Measurements from ENCODE around the gene ABCB10. TPM values are rescaled to one million over a fixed set of nuclear protein-coding genes. Genes with fewer than 3 reads are reported as not detected.

Gene ABCB10
- polyA plus RNA-seq, 1 experiment: 12.7 TPM

DNA sequence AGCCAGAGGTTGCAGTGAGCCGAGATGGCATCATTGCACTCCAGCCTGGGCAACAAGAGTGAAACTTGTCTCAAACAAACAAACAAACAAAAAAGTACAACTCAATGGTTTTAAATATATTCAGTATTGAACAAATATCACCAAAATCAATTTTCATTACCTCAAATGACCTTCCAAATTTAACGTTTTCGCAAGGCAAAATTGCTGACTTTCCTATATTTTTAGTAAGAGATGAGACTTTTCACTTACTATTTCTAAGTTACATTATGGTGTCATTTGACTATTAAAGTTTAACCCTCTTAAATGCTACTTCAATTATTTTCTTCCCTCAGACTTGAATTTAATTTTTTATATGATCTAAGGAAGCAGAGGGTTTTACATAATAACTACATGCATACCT, 23.0 kb upstream of the ABCB10 start:
- ChIA-PET CTCF (no interaction called here), POLR2A (no interaction called here)
- DNase-seq (ENCODE audit: low read depth): no peak
- Histone ChIP-seq H3K36me3 (ENCODE audit: control insufficient read depth, insufficient read depth, low read length) (no peaks in the 10 kb centered on the region), H3K4me3 (ENCODE audit: low read depth, low read length) (no peak overlapping the region), H3K27me3 (ENCODE audit: control insufficient read depth, insufficient read depth, low read length) (no peaks in the 10 kb centered on the region)
- TF ChIP-seq, protein P1, sequence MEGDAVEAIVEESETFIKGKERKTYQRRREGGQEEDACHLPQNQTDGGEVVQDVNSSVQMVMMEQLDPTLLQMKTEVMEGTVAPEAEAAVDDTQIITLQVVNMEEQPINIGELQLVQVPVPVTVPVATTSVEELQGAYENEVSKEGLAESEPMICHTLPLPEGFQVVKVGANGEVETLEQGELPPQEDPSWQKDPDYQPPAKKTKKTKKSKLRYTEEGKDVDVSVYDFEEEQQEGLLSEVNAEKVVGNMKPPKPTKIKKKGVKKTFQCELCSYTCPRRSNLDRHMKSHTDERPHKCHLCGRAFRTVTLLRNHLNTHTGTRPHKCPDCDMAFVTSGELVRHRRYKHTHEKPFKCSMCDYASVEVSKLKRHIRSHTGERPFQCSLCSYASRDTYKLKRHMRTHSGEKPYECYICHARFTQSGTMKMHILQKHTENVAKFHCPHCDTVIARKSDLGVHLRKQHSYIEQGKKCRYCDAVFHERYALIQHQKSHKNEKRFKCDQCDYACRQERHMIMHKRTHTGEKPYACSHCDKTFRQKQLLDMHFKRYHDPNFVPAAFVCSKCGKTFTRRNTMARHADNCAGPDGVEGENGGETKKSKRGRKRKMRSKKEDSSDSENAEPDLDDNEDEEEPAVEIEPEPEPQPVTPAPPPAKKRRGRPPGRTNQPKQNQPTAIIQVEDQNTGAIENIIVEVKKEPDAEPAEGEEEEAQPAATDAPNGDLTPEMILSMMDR (IDR thresholded peaks at IDR 0.05; ENCODE audit: insufficient read depth, low read depth, low read length): no peak

DNA sequence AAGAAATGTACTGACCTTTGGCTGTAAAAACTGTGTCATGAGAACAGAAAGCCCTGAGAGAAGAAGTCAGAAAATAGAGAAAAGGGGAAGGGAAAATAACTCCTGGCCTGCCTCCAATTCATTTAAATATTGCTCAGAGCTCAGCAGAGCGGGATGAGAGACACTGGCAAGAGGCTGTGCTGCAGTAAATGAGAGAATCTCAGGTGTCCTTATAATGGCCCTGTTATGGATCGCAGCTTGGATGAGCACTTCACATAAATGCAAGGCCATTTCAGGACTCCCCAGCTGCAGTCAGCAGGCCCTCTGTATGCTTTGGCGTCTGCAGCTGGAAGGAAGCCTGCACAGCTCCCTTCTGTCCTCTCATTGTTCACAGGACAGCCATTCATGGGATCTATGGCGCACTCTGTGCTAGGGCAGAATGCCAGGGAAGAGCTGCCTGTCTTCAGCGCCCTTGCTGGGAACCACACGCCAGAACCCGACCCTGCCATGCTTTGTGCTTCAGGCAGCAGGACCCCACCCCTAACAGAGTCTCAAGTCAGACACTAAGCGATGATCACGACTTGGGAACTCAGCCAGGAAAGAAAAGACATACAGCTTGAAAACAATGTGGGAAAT, 20.7 kb upstream of the ABCB10 start:
- no peak overlapping the region for H3K4me3 ChIP-seq (ENCODE audit: low read depth, low read length)
- TF ChIP-seq, protein P1 (IDR thresholded peaks at IDR 0.05; ENCODE audit: insufficient read depth, low read depth, low read length): no peak
- ChIA-PET CTCF (interaction anchor here (0.7 to 1.3 kb wide), 4 partner anchors 20 to 65 kb away, joined by 3 to 4 read pairs (median 3); no protein-coding TSS in a partner anchor), POLR2A (no interaction called here)
- DNase-seq (ENCODE audit: low read depth): no peak
- H3K27me3 ChIP-seq (ENCODE audit: control insufficient read depth, insufficient read depth, low read length): no peaks in the 10 kb centered on the region
- no peaks in the 10 kb centered on the region for H3K36me3 ChIP-seq (ENCODE audit: control insufficient read depth, insufficient read depth, low read length)

DNA sequence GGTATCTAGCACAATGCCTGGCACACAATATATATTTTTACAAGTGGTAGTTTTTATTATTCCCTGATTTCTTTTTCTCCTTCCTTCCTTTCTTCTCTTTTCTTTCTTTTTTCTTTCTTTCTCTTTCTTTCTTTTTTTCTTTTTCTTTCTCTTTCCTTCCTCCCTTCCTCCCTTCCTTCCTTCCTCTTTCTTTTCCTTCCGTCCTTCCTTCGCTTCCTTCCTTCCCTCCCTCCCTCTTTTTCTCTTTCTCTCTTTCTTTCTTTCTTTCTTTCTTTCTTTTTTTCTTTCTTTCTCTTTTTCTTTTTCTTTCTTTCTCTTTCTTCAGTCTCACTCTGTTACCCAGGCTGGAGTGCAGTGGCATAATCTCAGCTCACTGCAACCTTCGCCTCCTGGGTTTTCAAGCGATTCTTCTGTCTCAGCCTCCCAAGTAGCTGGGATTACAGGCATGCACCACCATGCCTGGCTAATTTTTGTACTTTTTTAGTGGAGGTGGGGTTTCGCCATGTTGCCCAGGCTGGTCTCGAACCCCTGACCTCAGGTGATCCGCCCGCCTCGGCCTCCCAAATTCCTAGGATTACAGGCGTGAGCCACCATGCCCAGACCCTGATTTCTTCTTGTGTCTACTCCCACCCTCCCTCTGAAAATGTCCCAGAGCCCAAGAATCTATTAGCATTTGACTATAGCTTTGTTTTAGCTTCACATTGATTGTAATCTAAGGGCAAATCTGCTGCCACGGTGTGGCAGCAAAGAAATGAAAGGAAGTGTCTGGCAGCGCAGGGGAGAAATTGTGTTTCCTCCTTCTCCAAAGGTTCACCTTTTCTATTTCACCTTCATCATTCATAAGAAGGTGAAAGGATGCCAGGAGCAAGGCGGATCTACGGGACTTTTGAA, 19.9 kb upstream of the ABCB10 start:
- no peaks in the 10 kb centered on the region; the same call in 1 of the 2 replicates for H3K27me3 ChIP-seq (ENCODE audit: control insufficient read depth, insufficient read depth, low read length)
- DNase-seq (ENCODE audit: low read depth): no peak
- no peak overlapping the region for H3K4me3 ChIP-seq (ENCODE audit: low read depth, low read length)
- H3K36me3 ChIP-seq (ENCODE audit: control insufficient read depth, insufficient read depth, low read length): no peaks in the 10 kb centered on the region
- TF ChIP-seq, protein P1 (IDR thresholded peaks at IDR 0.05; ENCODE audit: insufficient read depth, low read depth, low read length): no peak
- POLR2A ChIA-PET: no interaction called here
- CTCF ChIA-PET: interaction anchor here (1.3 kb wide), 1 partner anchor 19 kb away, joined by 4 read pairs; no protein-coding TSS in a partner anchor

DNA sequence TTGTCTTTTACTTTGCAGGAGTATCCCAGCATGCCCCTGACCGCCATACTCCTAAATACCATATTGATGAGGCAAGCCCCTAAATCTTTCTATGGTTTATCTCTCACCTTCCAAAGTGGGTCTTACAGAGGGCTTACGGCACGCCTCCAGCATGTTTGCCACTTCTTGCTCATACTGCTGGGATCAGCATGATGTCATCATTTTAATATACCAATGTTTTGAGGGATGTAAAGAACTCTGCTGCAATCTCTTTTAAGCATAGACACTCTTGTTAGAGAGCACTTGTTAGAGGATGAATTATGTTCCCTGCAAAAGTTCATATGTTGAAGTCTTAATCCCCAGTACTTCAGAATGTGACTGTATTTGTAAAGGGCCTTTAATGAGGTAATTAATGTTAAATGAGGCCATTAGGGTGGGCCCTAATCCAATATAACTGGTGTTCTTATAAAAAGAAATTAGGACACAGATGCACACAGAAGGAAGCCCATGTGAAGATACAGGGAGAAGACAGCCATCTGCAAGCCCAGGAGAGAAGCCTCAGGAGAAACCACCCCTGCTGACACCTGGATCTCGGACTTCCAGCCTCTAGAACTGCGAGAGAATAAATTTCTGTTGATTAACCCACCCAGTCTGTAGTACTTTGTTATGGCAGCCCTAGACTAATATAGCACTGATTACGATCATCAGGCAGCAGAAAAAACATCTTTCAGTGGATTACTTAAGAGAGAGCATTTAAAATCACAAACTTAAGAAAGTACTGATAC, 16.4 kb upstream of the ABCB10 start:
- H3K4me3 ChIP-seq (ENCODE audit: low read depth, low read length): no peak overlapping the region
- H3K27me3 ChIP-seq (ENCODE audit: control insufficient read depth, insufficient read depth, low read length): no peaks in the 10 kb centered on the region; the same call in 1 of the 2 replicates
- ChIA-PET POLR2A (no interaction called here), CTCF (no interaction called here)
- TF ChIP-seq, protein P1 (IDR thresholded peaks at IDR 0.05; ENCODE audit: insufficient read depth, low read depth, low read length): no peak
- no peak for DNase-seq (ENCODE audit: low read depth)
- no peaks in the 10 kb centered on the region for H3K36me3 ChIP-seq (ENCODE audit: control insufficient read depth, insufficient read depth, low read length)

DNA sequence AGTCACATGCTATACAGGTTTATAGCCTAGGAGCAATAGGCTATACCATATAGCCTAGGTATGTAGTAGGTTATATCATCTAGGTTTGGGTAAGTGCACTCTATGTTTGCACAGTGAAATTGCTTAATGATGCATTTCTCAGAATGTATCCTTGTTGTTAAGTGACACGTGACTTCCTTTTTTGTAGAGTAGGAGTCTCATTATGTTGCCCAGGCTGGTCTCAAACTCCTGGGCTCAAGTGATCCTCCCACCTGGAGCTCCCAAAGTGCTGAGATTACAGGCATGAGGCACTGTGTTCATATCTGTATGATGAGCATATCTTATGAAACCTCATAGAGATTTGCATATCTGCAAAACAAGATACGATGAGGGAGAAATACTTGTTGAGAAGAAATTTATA, 13.8 kb upstream of the ABCB10 start:
- ChIA-PET POLR2A (no interaction called here), CTCF (interaction anchor here (1.2 kb wide), 1 partner anchor 14 kb away, joined by 3 read pairs; the partner anchor contains the start of gene ABCB10)
- Histone ChIP-seq H3K27me3 (ENCODE audit: control insufficient read depth, insufficient read depth, low read length) (no peaks in the 10 kb centered on the region; the same call in 1 of the 2 replicates), H3K36me3 (ENCODE audit: control insufficient read depth, insufficient read depth, low read length) (no peaks in the 10 kb centered on the region), H3K4me3 (ENCODE audit: low read depth, low read length) (no peak overlapping the region)
- TF ChIP-seq, protein P1 (IDR thresholded peaks at IDR 0.05; ENCODE audit: insufficient read depth, low read depth, low read length): no peak
- no peak for DNase-seq (ENCODE audit: low read depth)
